ENCODE data around the gene GRM4.

DNA sequence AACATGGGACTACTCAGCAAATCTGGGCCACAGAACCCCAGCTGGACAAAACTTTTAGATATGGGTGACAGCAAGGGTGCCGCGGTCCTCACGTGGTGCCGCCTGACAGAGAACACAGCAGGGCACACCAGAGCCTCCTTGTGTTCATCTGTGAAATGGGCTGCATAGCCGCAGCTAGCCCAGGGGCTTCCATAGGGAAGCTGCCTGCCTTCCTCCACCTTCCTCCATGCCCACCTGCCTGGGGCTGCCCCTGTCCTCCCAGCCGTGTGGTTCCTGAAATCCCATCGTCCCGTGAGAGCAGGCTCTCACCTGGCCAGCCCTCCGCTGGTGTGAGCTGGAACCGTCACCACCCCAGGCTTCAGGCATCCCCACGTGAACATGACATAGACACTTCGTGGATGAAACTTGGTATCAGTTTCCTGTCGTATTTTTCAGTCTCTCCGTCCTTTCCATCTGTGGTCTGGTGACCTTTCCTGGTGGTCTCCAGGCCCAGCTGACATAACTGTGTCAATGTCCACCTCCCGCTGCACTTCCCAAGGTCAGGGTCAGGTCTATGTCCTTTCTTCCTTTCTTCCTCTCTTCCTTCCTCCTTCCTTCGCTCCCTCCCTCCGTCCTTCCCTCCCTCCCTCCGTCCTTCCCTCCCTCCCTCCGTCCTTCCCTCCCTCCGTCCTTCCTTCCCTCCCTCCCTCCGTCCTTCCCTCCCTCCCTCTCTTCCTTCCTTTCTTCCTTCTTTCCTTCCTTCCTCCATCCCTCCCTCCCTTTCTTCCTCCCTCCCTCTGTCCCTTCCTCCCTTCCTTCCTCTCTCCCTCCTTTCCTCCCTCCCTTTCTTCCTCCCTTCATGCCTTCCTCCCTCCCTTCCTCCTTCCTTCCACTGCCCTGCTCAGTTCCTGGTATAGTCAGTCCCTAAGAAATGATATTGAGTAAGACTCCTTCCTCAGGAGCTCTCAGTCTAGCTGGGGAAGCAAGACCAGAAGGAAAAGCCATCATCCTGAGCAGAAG is 78.8 kb downstream of the GRM4 start:
- TF ChIP-seq, protein P1, sequence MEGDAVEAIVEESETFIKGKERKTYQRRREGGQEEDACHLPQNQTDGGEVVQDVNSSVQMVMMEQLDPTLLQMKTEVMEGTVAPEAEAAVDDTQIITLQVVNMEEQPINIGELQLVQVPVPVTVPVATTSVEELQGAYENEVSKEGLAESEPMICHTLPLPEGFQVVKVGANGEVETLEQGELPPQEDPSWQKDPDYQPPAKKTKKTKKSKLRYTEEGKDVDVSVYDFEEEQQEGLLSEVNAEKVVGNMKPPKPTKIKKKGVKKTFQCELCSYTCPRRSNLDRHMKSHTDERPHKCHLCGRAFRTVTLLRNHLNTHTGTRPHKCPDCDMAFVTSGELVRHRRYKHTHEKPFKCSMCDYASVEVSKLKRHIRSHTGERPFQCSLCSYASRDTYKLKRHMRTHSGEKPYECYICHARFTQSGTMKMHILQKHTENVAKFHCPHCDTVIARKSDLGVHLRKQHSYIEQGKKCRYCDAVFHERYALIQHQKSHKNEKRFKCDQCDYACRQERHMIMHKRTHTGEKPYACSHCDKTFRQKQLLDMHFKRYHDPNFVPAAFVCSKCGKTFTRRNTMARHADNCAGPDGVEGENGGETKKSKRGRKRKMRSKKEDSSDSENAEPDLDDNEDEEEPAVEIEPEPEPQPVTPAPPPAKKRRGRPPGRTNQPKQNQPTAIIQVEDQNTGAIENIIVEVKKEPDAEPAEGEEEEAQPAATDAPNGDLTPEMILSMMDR (IDR thresholded peaks at IDR 0.05) = no peak
- no peak for TF ChIP-seq EP300 (IDR thresholded peaks at IDR 0.05)

Data from upper lobe of left lung (tissue), 4 donors.